GM15510 (cell line): Measurements from ENCODE around the gene IFI6.

Experiments
- POLR2A ChIP-seq: IDR thresholded peaks from 3 replicates; pipeline ENCODE4 v1.6.1; 2011; ENCODE audit warnings: borderline replicate concordance; ENCODE audit not compliant: insufficient read length; ENCODE audit errors: extremely low read depth

Gene IFI6

GRCh38 chr1:27671964-27672749, at the start of gene IFI6:
Gene IFI6 (minus strand): TSS chr1:27672192. CDS start chr1:27669314, 2,878 bp downstream.
- peak; percentile 93 for TF ChIP-seq POLR2A

DNA sequence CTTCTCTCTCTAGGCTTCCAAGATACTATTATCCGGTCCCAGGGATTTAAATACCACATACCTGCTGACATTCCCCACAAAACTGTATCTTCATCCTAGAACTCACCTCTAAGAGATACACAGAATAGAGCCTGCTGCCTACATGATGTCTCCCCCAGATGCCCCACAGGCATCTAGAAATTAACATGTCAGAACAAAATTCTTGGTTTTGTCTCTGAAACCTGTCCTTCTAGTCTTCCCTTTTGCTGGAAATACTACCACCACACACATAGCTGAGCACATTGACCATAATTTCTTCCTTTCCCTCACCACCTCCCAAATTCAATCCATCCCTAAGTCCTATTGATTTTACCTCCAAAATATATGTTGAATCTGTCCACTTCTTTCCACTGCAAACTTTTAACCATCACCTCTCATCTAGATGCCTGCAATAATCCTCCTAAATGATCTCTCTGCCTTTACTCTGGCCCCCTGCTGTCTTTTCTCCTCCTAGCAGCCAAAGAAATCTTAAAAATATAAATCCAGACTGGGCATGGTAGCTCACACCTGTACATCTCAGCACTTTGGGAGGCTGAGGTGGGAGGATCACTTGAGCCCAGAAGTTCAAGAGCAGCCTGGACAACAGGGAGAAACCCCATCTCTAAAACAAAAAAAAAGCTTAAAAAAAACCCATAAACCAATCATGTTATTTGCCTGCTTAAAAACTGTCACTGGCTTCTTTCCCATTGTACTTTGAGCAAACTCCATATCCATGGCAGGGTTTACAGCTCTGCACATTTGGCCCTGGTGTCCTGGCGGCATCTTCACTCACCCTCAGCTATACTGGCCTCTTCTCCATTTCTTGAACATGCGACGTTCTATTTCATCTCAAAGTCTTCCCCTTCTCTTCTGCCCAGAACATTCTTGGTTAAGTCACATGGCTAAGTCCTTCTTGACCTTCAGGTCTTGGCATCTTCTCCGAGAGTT, 47.6 kb upstream of the IFI6 start:
- no peak for TF ChIP-seq POLR2A

DNA sequence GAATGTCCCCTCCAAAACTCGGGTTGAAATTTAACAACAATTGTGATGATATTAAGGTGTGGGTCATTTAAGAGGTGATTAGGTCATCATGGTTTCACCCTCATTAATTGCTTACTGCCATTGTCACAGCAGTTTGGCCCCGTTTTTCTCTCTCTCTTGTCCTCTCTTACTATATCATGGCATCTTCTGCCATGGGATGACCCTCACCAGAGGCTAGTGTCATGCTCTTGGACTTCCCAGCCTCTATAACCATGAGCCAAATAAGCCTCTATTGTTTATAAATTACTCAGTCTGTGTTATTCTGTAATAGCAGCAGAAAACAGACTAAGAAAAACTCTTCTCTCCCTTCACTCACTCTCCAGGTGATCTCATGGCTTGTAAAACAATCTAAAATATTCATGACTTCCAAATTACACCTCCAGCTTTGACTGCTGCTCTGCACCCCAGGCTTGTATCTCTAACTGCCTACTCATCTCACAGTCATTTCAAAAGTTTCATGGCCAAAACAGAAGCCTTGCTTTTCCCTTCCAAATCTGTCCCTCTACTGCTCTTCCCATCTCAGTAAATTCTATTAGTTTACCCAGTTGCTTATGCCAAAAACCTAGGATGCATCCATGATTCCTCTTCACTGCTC, 44.4 kb upstream of the IFI6 start:
- TF ChIP-seq POLR2A = no peak

DNA sequence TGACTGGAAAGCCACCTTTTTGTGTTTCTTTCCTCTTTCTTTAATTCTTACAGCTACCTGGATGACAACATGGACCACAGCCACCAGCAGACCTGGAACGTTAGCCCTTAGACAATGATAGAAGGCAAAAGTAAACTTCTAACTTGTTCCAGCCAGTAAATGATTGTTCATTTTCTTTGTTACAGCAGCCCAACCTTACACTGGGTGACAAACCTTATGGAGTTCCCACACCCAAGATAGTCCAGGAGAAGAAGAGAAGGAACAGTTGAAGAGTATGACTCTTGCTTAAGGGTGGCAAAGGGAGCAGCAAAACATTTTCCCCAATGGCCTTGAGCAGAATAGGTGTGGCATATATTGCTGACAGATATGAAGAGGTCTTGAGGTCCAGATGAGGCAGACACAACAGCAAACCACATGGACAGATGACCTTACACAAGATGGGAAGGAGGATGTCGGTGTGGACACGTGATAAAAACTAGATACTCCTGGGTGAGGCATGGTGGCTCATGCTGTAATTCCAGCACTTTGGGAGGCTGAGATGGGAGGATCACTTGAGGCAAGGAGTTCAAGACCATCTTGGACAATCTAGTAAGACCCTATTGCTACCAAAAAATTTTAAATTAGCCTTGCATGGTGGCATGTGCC, 42.0 kb upstream of the IFI6 start:
- no peak for TF ChIP-seq POLR2A

- no peak for TF ChIP-seq POLR2A
Measured at GRCh38 chr1:27713139-27713725, 41.2 kb upstream of the IFI6 start.

GRCh38 chr1:27710574-27710973, 38.6 kb upstream of the IFI6 start:
- TF ChIP-seq POLR2A = no peak

GRCh38 chr1:27705545-27705944, 33.6 kb upstream of the IFI6 start:
- no peak for TF ChIP-seq POLR2A

DNA sequence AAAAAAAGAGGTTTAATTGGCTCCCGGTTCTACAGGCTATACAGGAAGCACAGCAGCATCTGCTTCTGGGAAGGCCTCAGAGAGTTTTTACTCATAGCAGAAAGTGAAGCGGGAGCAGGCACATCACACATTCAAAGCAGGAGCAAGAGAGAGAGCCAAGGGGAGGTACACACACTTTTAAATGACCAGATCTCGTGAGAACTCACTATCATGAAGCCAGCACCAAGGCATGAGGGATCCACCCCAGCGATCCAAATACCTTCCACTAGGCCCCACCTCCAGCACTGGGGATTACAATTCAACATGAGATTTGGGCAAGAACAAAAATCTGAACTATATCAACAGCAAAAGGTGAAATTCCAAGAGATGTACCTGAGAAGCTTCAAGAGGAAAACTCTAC, 33.0 kb upstream of the IFI6 start:
- TF ChIP-seq POLR2A = no peak

DNA sequence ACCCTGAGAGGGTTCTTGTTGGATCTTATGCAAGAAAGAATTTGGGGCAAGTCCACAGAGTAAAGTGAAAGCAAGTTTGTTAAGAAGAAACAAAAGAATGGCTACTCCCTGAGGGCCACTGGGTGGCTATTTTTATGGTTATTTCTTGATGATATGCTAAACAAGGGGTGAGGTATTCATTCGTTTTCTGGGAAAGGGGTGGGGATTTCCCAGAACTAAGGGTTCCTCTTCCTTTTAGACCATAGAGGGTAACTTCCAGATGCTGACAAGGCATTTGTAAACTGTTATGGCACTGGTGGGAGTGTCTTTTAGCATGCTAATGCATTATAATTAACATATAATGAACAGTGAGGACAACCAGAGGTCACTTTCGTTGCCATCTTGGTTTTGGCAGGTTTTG, 18.2 kb upstream of the IFI6 start:
- TF ChIP-seq POLR2A = no peak

DNA sequence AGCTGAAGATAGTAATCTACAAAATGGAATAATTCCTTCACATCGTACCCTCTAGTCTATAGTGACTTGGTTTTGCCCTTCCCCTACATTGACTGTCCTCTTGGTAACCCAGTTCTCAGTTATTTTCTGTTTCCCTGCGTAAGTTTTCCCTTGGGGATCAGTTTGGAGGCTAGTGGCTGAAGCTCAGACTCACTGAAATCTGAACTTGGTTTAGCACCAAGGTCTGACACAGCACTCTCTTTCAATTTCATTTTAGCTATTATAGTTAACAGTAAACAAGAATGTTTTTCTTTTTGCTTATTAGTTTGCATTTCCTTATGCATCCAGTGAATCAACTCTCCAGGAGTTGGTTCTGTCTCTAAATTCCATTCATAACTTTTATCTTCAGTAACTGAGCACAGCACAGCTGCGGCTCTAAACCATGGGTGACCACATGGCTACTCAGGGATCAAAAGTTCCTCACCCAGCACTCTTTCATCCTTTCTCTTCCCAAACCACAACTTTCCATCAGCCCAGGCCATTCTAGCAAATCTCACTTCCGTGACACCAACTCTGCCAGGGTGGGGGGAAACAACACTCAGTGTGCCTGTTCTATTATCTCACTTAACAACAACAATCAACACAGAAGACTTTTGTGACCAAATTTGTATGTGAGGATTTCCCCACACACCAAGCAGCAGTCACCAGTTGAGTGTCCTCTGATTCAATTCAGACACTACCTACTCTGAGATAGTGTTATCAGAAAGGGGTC, 17.6 kb upstream of the IFI6 start:
- TF ChIP-seq POLR2A = no peak

DNA sequence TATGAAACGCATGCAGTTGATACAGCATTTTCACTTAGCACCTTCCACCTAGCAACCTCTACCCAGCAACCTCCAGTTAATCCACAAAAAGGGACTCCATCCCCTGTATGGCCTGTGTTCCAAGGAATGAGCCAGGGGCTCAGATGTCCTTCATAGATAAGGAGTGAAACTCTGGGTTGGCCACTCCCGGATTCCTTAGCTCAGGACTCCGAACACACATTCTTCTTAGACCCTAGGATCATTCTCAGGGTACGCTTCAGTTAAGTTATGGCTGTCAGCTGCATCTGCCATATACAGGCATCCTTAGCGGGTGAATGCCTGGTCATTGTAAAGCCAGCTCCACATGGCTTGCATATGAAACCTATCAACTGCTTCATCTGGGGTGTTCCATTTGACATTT, 15.9 kb upstream of the IFI6 start:
- no peak for TF ChIP-seq POLR2A

- no peak for TF ChIP-seq POLR2A
Measured at GRCh38 chr1:27686223-27686990, 14.4 kb upstream of the IFI6 start.

GRCh38 chr1:27684176-27684575, 12.2 kb upstream of the IFI6 start:
- TF ChIP-seq POLR2A = no peak

DNA sequence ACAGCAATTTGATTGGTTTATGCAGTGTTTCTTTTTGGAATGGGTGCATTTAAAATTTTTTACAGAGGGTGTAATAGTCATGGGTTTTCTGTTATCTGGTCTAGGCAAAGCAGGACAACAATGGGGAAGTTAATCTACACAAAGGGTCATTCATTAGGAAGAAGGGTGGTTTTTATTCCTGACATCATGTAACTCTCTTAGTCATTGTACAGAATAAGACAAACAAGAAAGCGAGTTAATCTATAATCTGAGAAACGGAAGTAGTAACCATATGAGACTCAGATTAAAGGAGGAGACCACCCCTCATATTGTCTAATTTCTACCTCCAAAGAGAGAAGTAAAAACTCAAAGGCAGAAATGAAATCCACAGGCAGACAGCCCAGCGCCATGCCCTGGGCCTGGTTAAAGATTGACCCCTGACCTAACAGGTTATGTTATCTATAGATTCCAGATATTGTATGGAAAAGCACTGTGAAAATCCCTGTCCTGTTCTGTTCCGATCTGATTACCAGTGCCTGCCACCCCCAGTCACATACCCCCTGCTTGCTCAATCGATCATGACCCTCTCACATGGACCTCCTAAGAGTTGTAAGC, 10.5 kb upstream of the IFI6 start:
- TF ChIP-seq POLR2A = no peak
